IMR-90 (cell line): ENCODE measurements around the gene LMBR1L. TPM values are rescaled to one million over a fixed set of nuclear protein-coding genes. Genes with fewer than 3 reads are reported as not detected.

Experiments used
- ATAC-seq: fragments of 200-7000 bp; cut with Tn5 transposase; 2 replicates; pipeline ENCODE4 v1.9.1; 2020; ENCODE audit warnings: low read depth, mild to moderate bottlenecking, moderate library complexity
- BruUV-seq: library from RNA; stranded (reverse); fragments of 400-500 nt; replicated peaks from 2 replicates; lab custom pipeline; 2021; lab: Mats Ljungman, UMichigan
- CTCF ChIA-PET: fragments of 300-600 bp; formaldehyde crosslinking; extraction: SDS; loops from one replicate; lab custom pipeline; 2021; ENCODE audit warnings: antibody characterized with exemption; lab: Yijun Ruan, JAX
- POLR2A ChIA-PET: fragments of 300-600 bp; sonication (Branson Sonifier 250); formaldehyde crosslinking; loops from one replicate; lab custom pipeline; 2022; ENCODE audit warnings: antibody characterized with exemption; ENCODE audit not compliant: unreplicated experiment; lab: Charles Lee
- DNase-seq: peaks from one replicate; pipeline ENCODE4 v3.0.0; 2013
- H2AFZ ChIP-seq: replicated peaks from 2 replicates; pipeline ENCODE3; 2013; ENCODE audit warnings: low read length, mild to moderate bottlenecking; ENCODE audit not compliant: poor library complexity
- H2AK5ac ChIP-seq: 2 replicates; pipeline ENCODE4 v1.6.1; 2013; ENCODE audit warnings: low read depth, low read length, inconsistent platforms
- H2AK9ac ChIP-seq: replicated peaks from 2 replicates; pipeline ENCODE3; 2013; ENCODE audit warnings: mild to moderate bottlenecking, low read depth, low read length, moderate library complexity; ENCODE audit not compliant: poor library complexity
- H2BK120ac ChIP-seq: 2 replicates; pipeline ENCODE4 v1.6.1; 2013; ENCODE audit warnings: low read depth, low read length, inconsistent platforms
- H2BK15ac ChIP-seq: 3 replicates; pipeline ENCODE4 v1.6.1; 2013; ENCODE audit warnings: low read depth, low read length, inconsistent platforms
- H2BK20ac ChIP-seq: 2 replicates; pipeline ENCODE4 v1.6.1; 2013; ENCODE audit warnings: low read depth, mild to moderate bottlenecking, inconsistent platforms, low read length, moderate library complexity
- H2BK5ac ChIP-seq: 2 replicates; pipeline ENCODE4 v1.6.1; 2013; ENCODE audit warnings: mild to moderate bottlenecking, low read depth, low read length, inconsistent platforms; ENCODE audit not compliant: poor library complexity, severe bottlenecking
- H3K14ac ChIP-seq: replicated peaks from 2 replicates; pipeline ENCODE4 v1.6.1; 2013; ENCODE audit warnings: low read depth, low read length, inconsistent platforms
- H3K18ac ChIP-seq: 2 replicates; pipeline ENCODE4 v1.6.1; 2013; ENCODE audit warnings: low read depth, low read length, control low read depth
- H3K23ac ChIP-seq: 2 replicates; pipeline ENCODE4 v1.6.1; 2013; ENCODE audit warnings: low read depth, low read length, inconsistent platforms
- H3K27ac ChIP-seq: 2 replicates; pipeline ENCODE4 v1.5.1; 2013; ENCODE audit warnings: mild to moderate bottlenecking, control low read depth, low read length; ENCODE audit not compliant: insufficient read depth
- H3K27me3 ChIP-seq: 2 replicates; pipeline ENCODE4 v1.6.1; 2013; ENCODE audit warnings: low read length; ENCODE audit not compliant: control insufficient read depth, insufficient read depth
- H3K36me3 ChIP-seq: 2 replicates; pipeline ENCODE4 v1.6.1; 2013; ENCODE audit warnings: low read length, mixed read lengths; ENCODE audit not compliant: control insufficient read depth, insufficient read depth
- H3K4ac ChIP-seq: 2 replicates; pipeline ENCODE4 v1.6.1; 2013; ENCODE audit warnings: low read depth, low read length, inconsistent platforms
- H3K4me1 ChIP-seq: 2 replicates; pipeline ENCODE4 v1.6.1; 2013; ENCODE audit warnings: low read length, mixed read lengths; ENCODE audit not compliant: control insufficient read depth, insufficient read depth
- H3K4me2 ChIP-seq: 2 replicates; pipeline ENCODE4 v1.6.1; 2013; ENCODE audit warnings: low read depth, mild to moderate bottlenecking, control low read depth, low read length, moderate library complexity
- H3K4me3 ChIP-seq: 2 replicates; pipeline ENCODE4 v1.5.1; 2013; ENCODE audit warnings: low read depth, mild to moderate bottlenecking, control low read depth, low read length, moderate library complexity; ENCODE audit not compliant: insufficient read depth
- H3K56ac ChIP-seq: 2 replicates; pipeline ENCODE4 v1.6.1; 2013; ENCODE audit warnings: low read length, inconsistent platforms; ENCODE audit not compliant: insufficient read depth; ENCODE audit errors: extremely low read depth
- H3K79me1 ChIP-seq, 2 experiments: 2 replicates each; pipeline ENCODE4 v1.6.1; 2013; ENCODE audit warnings: low read length in 2 of 2, inconsistent platforms in 1 of 2, low read depth in 1 of 2
- H3K9ac ChIP-seq: 2 replicates; pipeline ENCODE4 v1.6.1; 2013; ENCODE audit warnings: low read depth, low read length, control low read depth
- H3K9me1 ChIP-seq: 2 replicates; pipeline ENCODE4 v1.6.1; 2013; ENCODE audit warnings: low read length, inconsistent platforms; ENCODE audit not compliant: insufficient read depth
- H3K9me3 ChIP-seq: 2 replicates; pipeline ENCODE4 v1.6.1; 2013; ENCODE audit warnings: low read length; ENCODE audit not compliant: control insufficient read depth, insufficient read depth
- H4K20me1 ChIP-seq: 2 replicates; pipeline ENCODE4 v1.6.1; 2013; ENCODE audit warnings: low read length, inconsistent platforms; ENCODE audit not compliant: insufficient read depth
- H4K5ac ChIP-seq: 2 replicates; pipeline ENCODE4 v1.6.1; 2013; ENCODE audit warnings: mild to moderate bottlenecking, low read depth, low read length, control low read depth
- H4K8ac ChIP-seq, 2 experiments: 2 replicates each; pipeline ENCODE4 v1.6.1; 2013; ENCODE audit warnings: low read depth in 2 of 2, low read length in 2 of 2, control low read depth in 1 of 2, inconsistent platforms in 1 of 2
- H4K91ac ChIP-seq: 2 replicates; pipeline ENCODE4 v1.6.1; 2013; ENCODE audit warnings: low read depth, low read length, inconsistent platforms; ENCODE audit not compliant: insufficient read depth
- BHLHE40 ChIP-seq: fragments of 150-350 bp; IDR thresholded peaks from 2 replicates; pipeline ENCODE4 v1.6.1; 2016; ENCODE audit warnings: mild to moderate bottlenecking, low read depth, low read length
- CEBPB ChIP-seq: IDR thresholded peaks from 2 replicates; pipeline ENCODE4 v1.6.1; 2012; ENCODE audit warnings: low read depth, low read length, improper control_type of control experiment
- CHD1 ChIP-seq: IDR thresholded peaks from 2 replicates; pipeline ENCODE4 v1.6.1; 2012; ENCODE audit warnings: low read depth, low read length, improper control_type of control experiment
- CTCF ChIP-seq: conservative IDR thresholded peaks from 2 replicates; pipeline ENCODE4 v1.5.1; 2012; ENCODE audit warnings: mild to moderate bottlenecking, low read depth, low read length, improper control_type of control experiment
- FOS ChIP-seq: fragments of 150-350 bp; IDR thresholded peaks from 2 replicates; pipeline ENCODE4 v1.6.1; 2016; ENCODE audit warnings: low read depth, low read length
- MAFK ChIP-seq: IDR thresholded peaks from 2 replicates; pipeline ENCODE4 v1.6.1; 2012; ENCODE audit warnings: low read depth, low read length, improper control_type of control experiment
- MAZ ChIP-seq: IDR thresholded peaks from 2 replicates; pipeline ENCODE4 v1.6.1; 2012; ENCODE audit warnings: low read depth, mild to moderate bottlenecking, low read length, improper control_type of control experiment, moderate library complexity, borderline replicate concordance
- NFE2L2 ChIP-seq: fragments of 150-350 bp; IDR thresholded peaks from 2 replicates; pipeline ENCODE4 v1.6.1; 2016; ENCODE audit warnings: low read depth, mild to moderate bottlenecking, low read length
- POLR2A ChIP-seq: IDR thresholded peaks from 2 replicates; pipeline ENCODE4 v1.6.1; 2012; ENCODE audit warnings: mild to moderate bottlenecking, low read depth, low read length
- RAD21 ChIP-seq: IDR thresholded peaks from 2 replicates; pipeline ENCODE4 v1.6.1; 2012; ENCODE audit warnings: low read length, improper control_type of control experiment
- RCOR1 ChIP-seq: IDR thresholded peaks from 2 replicates; pipeline ENCODE4 v1.6.1; 2012; ENCODE audit warnings: mild to moderate bottlenecking, low read length, improper control_type of control experiment; ENCODE audit not compliant: insufficient replicate concordance
- WGBS, 2 experiments: methylation state at CpG; one replicate each; pipeline versions ENCODE4 v1.1.5 to v1.1.7; 2013; ENCODE audit warnings: missing lambda C conversion rate in 2 of 2; ENCODE audit not compliant: insufficient read length in 1 of 2; ENCODE audit errors: extremely low coverage in 2 of 2; 5-methylcytosine and 5-hydroxymethylcytosine counted together
- dilution Hi-C: fragments of 300-500 bp; cut with HindIII; formaldehyde crosslinking; loops from one replicate; pipeline ENCODE4 v1.14.3; 2018; ENCODE audit warnings: low sequenced_read_pairs; ENCODE audit not compliant: unreplicated experiment
- in situ Hi-C: fragments of 300-500 bp; cut with MboI; formaldehyde crosslinking; loops from 3 replicates; pipeline ENCODE4 v1.14.3; 2019; ENCODE audit warnings: low sequenced_read_pairs, inconsistent platforms, mixed read lengths
- intact Hi-C: fragments of 100-400 bp; cut with micrococcal nuclease; formaldehyde crosslinking; loops from 2 replicates; pipeline ENCODE4 v1.10.0; 2022
- polyA plus RNA-seq, 3 experiments: library from polyadenylated mRNA; depleted of rRNA; stranded (reverse); fragments of >200 nt; gene quantifications; 2 replicates each; pipeline ENCODE4 v1.2.3, GENCODE V29; 2012; ENCODE audit warnings: low replicate concordance in 1 of 3
- total RNA-seq: library from RNA; depleted of rRNA; stranded (reverse); fragments of >200 nt; gene quantifications from 2 replicates; pipeline ENCODE4 v1.2.3, GENCODE V29; 2012

The LMBR1L gene
- total and polyA plus RNA-seq, 2 of the 4 experiments (the other 2 are of a cell fraction), result 33.0 to 44.6 TPM

GRCh38 chr12:49144384-49144783 lies 33.7 kb upstream of the LMBR1L start:
- no peak overlapping the region for H3K4me3 ChIP-seq
- no peak overlapping the region for H3K14ac ChIP-seq
- no peak overlapping the region for H2AFZ ChIP-seq
- intact Hi-C loops (no loop called here), dilution Hi-C loops (no loop called here), in situ Hi-C loops (no loop called here)
- BruUV-seq, result no TSS peak
- H2BK20ac ChIP-seq, result no peak overlapping the region
- no peaks in the 10 kb centered on the region for H3K9me3 ChIP-seq
- no peak overlapping the region for H3K9ac ChIP-seq
- no peak overlapping the region for H3K4me2 ChIP-seq
- H4K5ac ChIP-seq, result no peak overlapping the region
- 100% methylated on average over 1 of the region's 2 CpGs; no CpG with 5 or more reads in 1 of the 2 experiments for WGBS, 2 experiments
- H3K79me1 ChIP-seq, result no peaks in the 10 kb centered on the region; a peak in 1 of 4 replicates
- no peak overlapping the region for H2AK5ac ChIP-seq
- H3K27me3 ChIP-seq, result no peaks in the 10 kb centered on the region
- no peak overlapping the region for H4K8ac ChIP-seq
- no peaks in the 10 kb centered on the region for H4K20me1 ChIP-seq
- no peak for DNase-seq
- no peak overlapping the region for H3K23ac ChIP-seq
- H3K4ac ChIP-seq, result no peak overlapping the region
- ATAC-seq, result no peak
- CTCF ChIA-PET, result no interaction called here
- POLR2A ChIA-PET, result interaction anchor here (0.6 to 0.7 kb wide), 2 partner anchors 14 to 18 kb away, joined by 3 to 9 read pairs; no protein-coding TSS in a partner anchor
- no peak overlapping the region for H2BK5ac ChIP-seq
- no peak overlapping the region for H2AK9ac ChIP-seq
- no peaks in the 10 kb centered on the region for H3K4me1 ChIP-seq
- H2BK15ac ChIP-seq, result no peak overlapping the region
- H3K36me3 ChIP-seq, result no peaks in the 10 kb centered on the region
- H3K27ac ChIP-seq, result no peak overlapping the region
- TF ChIP-seq FOS, result no peak
- TF ChIP-seq MAFK, result no peak
- no peak for TF ChIP-seq POLR2A
- no peak for TF ChIP-seq BHLHE40
- TF ChIP-seq NFE2L2, result no peak
- TF ChIP-seq RAD21, result no peak
- no peak for TF ChIP-seq CTCF
- no peak for TF ChIP-seq MAZ
- no peak for TF ChIP-seq RCOR1
- no peak for TF ChIP-seq CEBPB
- no peak for TF ChIP-seq CHD1
- no peak overlapping the region for H3K18ac ChIP-seq
- H3K9me1 ChIP-seq, result no peaks in the 10 kb centered on the region
- no peak overlapping the region for H2BK120ac ChIP-seq
- no peak overlapping the region for H3K56ac ChIP-seq
- no peak overlapping the region for H4K91ac ChIP-seq
